ENCODE results near the gene KIAA1671. TPM values are rescaled to one million over a fixed set of nuclear protein-coding genes. Genes with fewer than 3 reads are reported as not detected.

The KIAA1671 gene
- polyA plus RNA-seq, 1 donor from 2014 or later = 3.0 TPM

DNA sequence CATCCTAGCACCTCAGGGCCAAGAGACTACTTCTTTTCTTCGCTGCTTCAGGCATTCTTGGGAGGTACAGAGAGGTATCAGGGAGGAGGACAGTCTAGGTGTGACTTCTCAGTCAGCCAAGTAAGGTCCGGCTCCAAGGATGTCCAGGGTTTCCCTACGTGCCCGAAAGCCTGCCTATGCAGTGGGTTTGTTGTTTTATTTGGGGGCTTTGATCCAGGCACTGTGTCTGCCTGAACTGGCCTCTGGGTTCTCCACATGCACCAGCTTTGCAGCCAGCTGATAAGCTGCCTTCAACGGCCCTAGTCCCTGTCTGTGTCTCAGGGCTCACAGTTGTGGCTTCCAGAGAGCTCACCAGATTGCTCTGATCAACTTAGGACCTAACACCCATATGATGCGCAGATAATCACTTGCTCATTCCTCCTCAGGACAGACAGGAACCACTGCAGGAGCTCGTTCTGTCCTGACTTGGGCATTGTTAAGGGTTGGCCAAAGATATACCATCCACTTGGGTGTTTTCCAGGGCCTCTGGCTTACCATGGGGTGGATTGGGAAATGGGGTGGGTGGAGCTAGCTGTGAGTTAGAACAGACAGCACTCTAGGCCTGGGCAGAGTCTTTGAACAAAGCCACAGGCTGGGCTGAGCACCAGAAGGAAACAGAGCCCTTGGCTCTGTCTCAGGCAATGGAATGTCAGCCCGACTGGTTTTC is 201.6 kb downstream of the KIAA1671 start:
- Histone ChIP-seq H3K9me2 (ENCODE audit: insufficient read depth, low read length) (no peaks in the 10 kb centered on the region), H3K79me2 (replicated peaks; ENCODE audit: insufficient read depth, low read length) (no peaks in the 10 kb centered on the region), H2AFZ (ENCODE audit: low read depth, low read length) (no peak overlapping the region), H3F3A (ENCODE audit: insufficient read depth, low read length, poor library complexity, severe bottlenecking) (no peaks in the 10 kb centered on the region), H3K4me2 (ENCODE audit: low read length) (no peak overlapping the region), H4K20me1 (ENCODE audit: insufficient read depth) (no peaks in the 10 kb centered on the region), H3K4me3 (ENCODE audit: low read length) (no peak overlapping the region), H3K9ac (ENCODE audit: low read length) (no peak overlapping the region), H3K27me3 (ENCODE audit: insufficient read depth, low read depth, low read length) (no peaks in the 10 kb centered on the region), H3K27ac (ENCODE audit: low read length) (no peak overlapping the region), H3K36me3 (ENCODE audit: insufficient read depth, low read length) (no peaks in the 10 kb centered on the region), H3K9me3 (ENCODE audit: low read length) (no peaks in the 10 kb centered on the region)
- TF ChIP-seq RAD21 (conservative IDR thresholded peaks at IDR 0.05) (no peak), TAF1 (IDR thresholded peaks at IDR 0.05; ENCODE audit: low read depth) (no peak), SMC3 (conservative IDR thresholded peaks at IDR 0.05; ENCODE audit: poor library complexity) (no peak), EZH2 (IDR thresholded peaks at IDR 0.05; ENCODE audit: borderline replicate concordance, insufficient read depth, low read length, poor library complexity, severe bottlenecking) (no peak), POLR2AphosphoS5 (IDR thresholded peaks at IDR 0.05) (no peak), EP300 (conservative IDR thresholded peaks at IDR 0.05; ENCODE audit: poor library complexity, severe bottlenecking) (no peak), MXI1 (conservative IDR thresholded peaks at IDR 0.05; ENCODE audit: poor library complexity, severe bottlenecking) (no peak)
- TF ChIP-seq, protein P1, sequence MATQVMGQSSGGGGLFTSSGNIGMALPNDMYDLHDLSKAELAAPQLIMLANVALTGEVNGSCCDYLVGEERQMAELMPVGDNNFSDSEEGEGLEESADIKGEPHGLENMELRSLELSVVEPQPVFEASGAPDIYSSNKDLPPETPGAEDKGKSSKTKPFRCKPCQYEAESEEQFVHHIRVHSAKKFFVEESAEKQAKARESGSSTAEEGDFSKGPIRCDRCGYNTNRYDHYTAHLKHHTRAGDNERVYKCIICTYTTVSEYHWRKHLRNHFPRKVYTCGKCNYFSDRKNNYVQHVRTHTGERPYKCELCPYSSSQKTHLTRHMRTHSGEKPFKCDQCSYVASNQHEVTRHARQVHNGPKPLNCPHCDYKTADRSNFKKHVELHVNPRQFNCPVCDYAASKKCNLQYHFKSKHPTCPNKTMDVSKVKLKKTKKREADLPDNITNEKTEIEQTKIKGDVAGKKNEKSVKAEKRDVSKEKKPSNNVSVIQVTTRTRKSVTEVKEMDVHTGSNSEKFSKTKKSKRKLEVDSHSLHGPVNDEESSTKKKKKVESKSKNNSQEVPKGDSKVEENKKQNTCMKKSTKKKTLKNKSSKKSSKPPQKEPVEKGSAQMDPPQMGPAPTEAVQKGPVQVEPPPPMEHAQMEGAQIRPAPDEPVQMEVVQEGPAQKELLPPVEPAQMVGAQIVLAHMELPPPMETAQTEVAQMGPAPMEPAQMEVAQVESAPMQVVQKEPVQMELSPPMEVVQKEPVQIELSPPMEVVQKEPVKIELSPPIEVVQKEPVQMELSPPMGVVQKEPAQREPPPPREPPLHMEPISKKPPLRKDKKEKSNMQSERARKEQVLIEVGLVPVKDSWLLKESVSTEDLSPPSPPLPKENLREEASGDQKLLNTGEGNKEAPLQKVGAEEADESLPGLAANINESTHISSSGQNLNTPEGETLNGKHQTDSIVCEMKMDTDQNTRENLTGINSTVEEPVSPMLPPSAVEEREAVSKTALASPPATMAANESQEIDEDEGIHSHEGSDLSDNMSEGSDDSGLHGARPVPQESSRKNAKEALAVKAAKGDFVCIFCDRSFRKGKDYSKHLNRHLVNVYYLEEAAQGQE (IDR thresholded peaks at IDR 0.05; ENCODE audit: borderline replicate concordance) = no peak
- TF ChIP-seq, protein P2, sequence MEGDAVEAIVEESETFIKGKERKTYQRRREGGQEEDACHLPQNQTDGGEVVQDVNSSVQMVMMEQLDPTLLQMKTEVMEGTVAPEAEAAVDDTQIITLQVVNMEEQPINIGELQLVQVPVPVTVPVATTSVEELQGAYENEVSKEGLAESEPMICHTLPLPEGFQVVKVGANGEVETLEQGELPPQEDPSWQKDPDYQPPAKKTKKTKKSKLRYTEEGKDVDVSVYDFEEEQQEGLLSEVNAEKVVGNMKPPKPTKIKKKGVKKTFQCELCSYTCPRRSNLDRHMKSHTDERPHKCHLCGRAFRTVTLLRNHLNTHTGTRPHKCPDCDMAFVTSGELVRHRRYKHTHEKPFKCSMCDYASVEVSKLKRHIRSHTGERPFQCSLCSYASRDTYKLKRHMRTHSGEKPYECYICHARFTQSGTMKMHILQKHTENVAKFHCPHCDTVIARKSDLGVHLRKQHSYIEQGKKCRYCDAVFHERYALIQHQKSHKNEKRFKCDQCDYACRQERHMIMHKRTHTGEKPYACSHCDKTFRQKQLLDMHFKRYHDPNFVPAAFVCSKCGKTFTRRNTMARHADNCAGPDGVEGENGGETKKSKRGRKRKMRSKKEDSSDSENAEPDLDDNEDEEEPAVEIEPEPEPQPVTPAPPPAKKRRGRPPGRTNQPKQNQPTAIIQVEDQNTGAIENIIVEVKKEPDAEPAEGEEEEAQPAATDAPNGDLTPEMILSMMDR (IDR thresholded peaks at IDR 0.05; ENCODE audit: poor library complexity, severe bottlenecking) = no peak

- no peak for TF ChIP-seq EZH2 (IDR thresholded peaks at IDR 0.05; ENCODE audit: borderline replicate concordance, insufficient read depth, low read length, poor library complexity, severe bottlenecking)
- TF ChIP-seq, protein P1 (IDR thresholded peaks at IDR 0.05; ENCODE audit: borderline replicate concordance) = no peak
- no peak for TF ChIP-seq TAF1 (IDR thresholded peaks at IDR 0.05; ENCODE audit: low read depth)
- no peak for TF ChIP-seq EP300 (conservative IDR thresholded peaks at IDR 0.05; ENCODE audit: poor library complexity, severe bottlenecking)
- no peak for TF ChIP-seq SMC3 (conservative IDR thresholded peaks at IDR 0.05; ENCODE audit: poor library complexity)
- TF ChIP-seq, protein P2 (IDR thresholded peaks at IDR 0.05; ENCODE audit: poor library complexity, severe bottlenecking) = no peak
- no peak for TF ChIP-seq RAD21 (conservative IDR thresholded peaks at IDR 0.05)
- TF ChIP-seq POLR2AphosphoS5 (IDR thresholded peaks at IDR 0.05) = no peak
- TF ChIP-seq MXI1 (conservative IDR thresholded peaks at IDR 0.05; ENCODE audit: poor library complexity, severe bottlenecking) = no peak
- H4K20me1 ChIP-seq (ENCODE audit: insufficient read depth) = no peaks in the 10 kb centered on the region
- H3K27me3 ChIP-seq (ENCODE audit: insufficient read depth, low read depth, low read length) = no peaks in the 10 kb centered on the region
- no peak overlapping the region for H3K4me2 ChIP-seq (ENCODE audit: low read length)
- H3K9me2 ChIP-seq (ENCODE audit: insufficient read depth, low read length) = no peaks in the 10 kb centered on the region
- H3K9me3 ChIP-seq (ENCODE audit: low read length) = no peaks in the 10 kb centered on the region
- no peaks in the 10 kb centered on the region for H3F3A ChIP-seq (ENCODE audit: insufficient read depth, low read length, poor library complexity, severe bottlenecking)
- H3K9ac ChIP-seq (ENCODE audit: low read length) = no peak overlapping the region
- H2AFZ ChIP-seq (ENCODE audit: low read depth, low read length) = no peak overlapping the region
- no peaks in the 10 kb centered on the region for H3K36me3 ChIP-seq (ENCODE audit: insufficient read depth, low read length)
- H3K4me3 ChIP-seq (ENCODE audit: low read length) = no peak overlapping the region
- no peak overlapping the region for H3K27ac ChIP-seq (ENCODE audit: low read length)
- H3K79me2 ChIP-seq (replicated peaks; ENCODE audit: insufficient read depth, low read length) = no peaks in the 10 kb centered on the region
Measured at GRCh38 chr22:25154667-25154999, 202.1 kb downstream of the KIAA1671 start.
